Measurements from ENCODE around the gene ADAMTS10. TPM values are rescaled to one million over a fixed set of nuclear protein-coding genes. Genes with fewer than 3 reads are reported as not detected.

ADAMTS10 gene
- total and polyA plus RNA-seq, 2 of the 8 experiments (the other 6 are each of a cell fraction or from before 2014, with no cell fraction given) = 6.9 to 17.4 TPM

GRCh38 chr19:8611391-8611876 lies 919 bp upstream of the ADAMTS10 start:
- Histone ChIP-seq H3K14ac (ENCODE audit: insufficient read length) (no peak overlapping the region), H3K27me3 (replicated peaks in 1 of 4; ENCODE audit: control insufficient read depth in 3 of 4, extremely low read depth in 1 of 4, insufficient read depth in 3 of 4, low read length in 3 of 4) (no peaks in the 10 kb centered on the region), H3K4ac (replicated peaks; ENCODE audit: insufficient read length, low read depth, low read length) (no peak overlapping the region), H3K79me2 (ENCODE audit: control insufficient read depth in 1 of 2, insufficient read depth in 2 of 2, low read length in 2 of 2) (peaks cover 0 to 6% of the 10 kb centered on the region in 2 experiments; a peak in 1 of 4 replicates), H2BK15ac (ENCODE audit: low read length) (no peak overlapping the region), H2AK5ac (ENCODE audit: low read depth, low read length) (peak overlapping the region; percentile 82; the same call in 1 of the 2 replicates), H3K9me3 (ENCODE audit: insufficient read depth in 2 of 2, low read depth in 1 of 2, low read length in 1 of 2) (no peaks in the 10 kb centered on the region), H4K20me1 (replicated peaks in 1 of 2; ENCODE audit: control insufficient read depth in 1 of 2, insufficient read depth in 2 of 2, low read length in 2 of 2) (peaks cover 0 to 3% of the 10 kb centered on the region in 2 experiments), H3K4me1 (replicated peaks in 1 of 4; ENCODE audit: control insufficient read depth in 3 of 4, insufficient read depth in 4 of 4, low read length in 3 of 4) (peaks cover 10 to 29% (median 19%) of the 10 kb centered on the region in 4 experiments), H3K56ac (replicated peaks; ENCODE audit: insufficient read length, low read depth, low read length) (no peak overlapping the region), H2BK12ac (ENCODE audit: low read depth, low read length) (0 out of 2 replicates have a peak overlapping the region, but pooled peaks have one; percentile 23), H3K18ac (ENCODE audit: extremely low read depth, low read length) (peak overlapping the region; percentile 36), H4K5ac (ENCODE audit: insufficient read length, low read depth, low read length) (no peak overlapping the region), H3K36me3 (ENCODE audit: control insufficient read depth in 2 of 4, insufficient read depth in 4 of 4, low read length in 3 of 4) (no peaks in the 10 kb centered on the region), H3K9ac (replicated peaks in 1 of 4; ENCODE audit: extremely low read depth in 1 of 4, low read depth in 3 of 4, low read length in 3 of 4) (no peak overlapping the region), H3K4me2 (ENCODE audit: insufficient read depth in 1 of 2, low read depth in 2 of 2, low read length in 2 of 2) (peak overlapping the region; percentile 25 to 43), H3K79me1 (ENCODE audit: low read depth, low read length) (peaks cover 3% of the 10 kb centered on the region; the same call in 1 of the 2 replicates), H4K91ac (replicated peaks; ENCODE audit: insufficient read length, low read length) (peak overlapping the region; percentile 31), H2BK20ac (ENCODE audit: low read length) (peak overlapping the region; percentile 40; the same call in 1 of the 2 replicates), H2BK5ac (ENCODE audit: low read depth, low read length) (0 out of 2 replicates have a peak overlapping the region, but pooled peaks have one; percentile 66), H2AFZ (ENCODE audit: low read length) (no peak overlapping the region), H3K23ac (ENCODE audit: insufficient read length) (no peak overlapping the region), H3K23me2 (ENCODE audit: low read depth, low read length) (peaks cover 17% of the 10 kb centered on the region), H3K4me3 (ENCODE audit: extremely low read depth in 1 of 4, insufficient read depth in 2 of 4, low read depth in 3 of 4, low read length in 4 of 4) (peak overlapping the region in 1 of 4 experiments; percentile 41; a peak in 1 of 8 replicates), H2BK120ac (replicated peaks; ENCODE audit: low read depth, low read length) (no peak overlapping the region), H4K8ac (ENCODE audit: extremely low read depth, insufficient read depth, low read length) (0 out of 2 replicates have a peak overlapping the region, but pooled peaks have one; percentile 45), H3K27ac (ENCODE audit: low read depth, low read length) (no peak overlapping the region; the same call in 1 of the 2 replicates)
- POLR2A ChIA-PET (ENCODE audit: partially characterized antibody) = interaction anchor here (0.7 to 2.3 kb wide), 7 partner anchors 9 to 48 kb away, joined by 3 to 11 read pairs (median 5); no protein-coding TSS in a partner anchor
- CTCF ChIA-PET (ENCODE audit: partially characterized antibody) = interaction anchor here (1.0 to 3.3 kb wide), 5 partner anchors 12 to 106 kb away, joined by 5 to 21 read pairs (median 6); no protein-coding TSS in a partner anchor
- no peak for DNase-seq (ENCODE audit: low read depth in 1 of 2, low spot score in 2 of 2)
- WGBS, 2 experiments (ENCODE audit: extremely low coverage in 1 of 2, insufficient coverage in 1 of 2, insufficient read length in 1 of 2, insufficient replicate concordance in 2 of 2, low coverage in 1 of 2, low lambda C conversion rate in 2 of 2, missing lambda C conversion rate in 1 of 2) = 66% methylated on average over 13 of the region's 18 CpGs; no CpG with 5 or more reads in 1 of the 2 experiments
- FAIRE-seq = no peak
- TF ChIP-seq CBX8 (IDR thresholded peaks at IDR 0.05; ENCODE audit: borderline replicate concordance, low read depth, low read length) (no peak), TEAD4 (IDR thresholded peaks at IDR 0.05; ENCODE audit: low read depth, low read length) (no peak)
